HG03521 (cell line): Measurements from ENCODE around the gene PRKG1.
"Not testable (repeated sequence)": the region's sequence is repeated elsewhere in the genome, so short reads cannot be mapped to it uniquely, and the experiment has no call there.

Experiments used
- ATAC-seq: cut with Tn5 transposase; IDR thresholded peaks from one replicate; pipeline ENCODE4 v1.9.1; 2021; ENCODE audit warnings: mild to moderate bottlenecking, moderate library complexity; ENCODE audit not compliant: unreplicated experiment

The PRKG1 gene

DNA sequence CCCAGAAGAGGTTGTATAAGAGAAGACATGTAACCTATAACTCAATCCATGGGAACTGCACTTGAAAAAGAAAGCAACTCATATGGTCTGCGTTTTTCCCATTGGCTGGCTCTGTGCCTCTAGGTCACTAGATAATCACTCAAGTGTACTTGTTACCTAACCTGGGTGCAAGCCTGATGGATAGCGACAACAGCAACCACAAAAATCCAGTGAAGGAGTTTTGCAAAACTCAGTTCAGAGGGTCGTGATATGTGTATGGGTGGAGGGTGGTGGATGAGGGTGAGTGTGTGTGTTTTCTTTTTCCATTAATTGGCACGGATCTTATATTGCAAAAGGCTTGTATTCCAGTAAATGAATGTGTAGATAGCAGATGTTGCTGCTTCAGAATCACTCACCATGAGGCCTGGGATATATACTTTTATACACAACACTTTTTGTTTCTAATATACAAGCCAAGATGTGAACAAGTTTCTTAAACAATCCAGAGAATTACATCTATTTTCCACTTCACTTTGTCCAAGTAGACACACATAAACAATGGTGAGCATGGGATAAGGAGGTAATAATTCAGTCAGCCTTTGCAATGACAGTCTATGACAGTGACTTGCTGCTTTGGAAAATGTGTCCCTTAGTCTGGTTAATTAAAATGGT lies 952.9 kb downstream of the PRKG1 start:
- no peak for ATAC-seq

DNA sequence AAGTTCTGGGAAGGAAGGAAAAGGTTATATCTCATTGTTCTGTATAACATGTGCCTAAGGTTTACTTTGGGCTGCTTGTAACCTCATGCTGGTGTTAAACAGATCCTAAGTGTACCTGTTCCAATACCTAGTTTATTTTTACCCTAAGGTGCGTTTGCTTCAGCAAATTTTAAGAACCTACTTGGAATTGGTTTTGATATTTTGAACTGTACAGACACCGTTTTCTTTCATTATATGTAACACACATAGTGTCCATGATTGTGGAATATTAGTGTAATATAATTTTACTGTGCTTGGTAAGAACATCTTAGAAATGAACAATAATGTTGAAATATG lies 954.2 kb downstream of the PRKG1 start:
- ATAC-seq: no peak

DNA sequence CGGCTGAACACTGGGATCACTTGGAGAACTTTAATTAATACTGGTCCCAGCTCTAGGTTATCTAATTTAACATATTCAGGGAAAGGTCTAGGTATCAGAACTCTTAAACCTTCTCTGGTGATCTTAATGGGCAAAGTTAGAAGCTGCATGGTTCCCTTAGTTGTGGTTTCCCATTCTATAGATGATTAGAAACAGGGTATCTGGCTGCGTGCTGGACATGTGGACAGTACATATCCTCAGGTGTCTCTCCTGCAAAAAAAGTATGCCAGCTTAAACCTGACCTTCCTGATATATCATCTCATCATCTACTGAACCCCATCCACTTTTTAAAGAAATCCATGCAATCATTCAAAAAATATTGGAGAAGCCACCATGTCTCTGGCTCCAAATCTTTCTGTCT lies 955.3 kb downstream of the PRKG1 start:
- no peak for ATAC-seq

DNA sequence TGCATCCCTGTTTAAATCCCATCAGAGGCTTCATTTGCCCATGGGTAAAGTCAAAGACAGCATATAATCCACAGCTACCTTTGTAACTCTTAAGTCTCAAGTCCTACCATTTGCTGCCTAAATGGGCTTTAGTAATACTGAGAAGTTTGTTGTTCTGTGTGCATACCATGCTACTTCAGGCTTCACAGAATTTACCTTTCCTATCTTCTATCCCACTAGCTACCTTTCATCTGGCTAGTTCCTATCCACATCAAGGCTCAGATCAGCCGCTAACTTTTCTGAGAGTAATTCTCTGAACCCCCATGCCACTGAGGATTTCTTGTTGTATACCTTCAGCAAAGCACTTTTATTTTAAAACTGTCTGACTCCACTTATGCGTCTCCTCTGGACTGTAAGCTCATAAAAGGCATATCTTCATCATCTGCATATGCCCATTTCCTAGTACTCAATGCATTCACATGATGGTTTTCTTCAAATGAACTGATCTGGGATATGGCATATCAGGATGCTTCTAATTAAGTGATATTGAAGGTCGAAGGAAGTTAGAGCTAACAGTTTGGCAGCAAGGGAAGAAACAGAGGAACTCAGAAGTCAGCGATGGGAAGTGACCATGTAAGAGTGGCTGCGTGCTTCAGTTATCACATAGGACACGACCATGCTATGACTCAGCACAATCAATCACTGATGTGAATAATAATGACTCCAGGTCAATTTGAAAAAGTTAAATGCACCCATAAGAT lies 955.9 kb downstream of the PRKG1 start:
- no peak for ATAC-seq

DNA sequence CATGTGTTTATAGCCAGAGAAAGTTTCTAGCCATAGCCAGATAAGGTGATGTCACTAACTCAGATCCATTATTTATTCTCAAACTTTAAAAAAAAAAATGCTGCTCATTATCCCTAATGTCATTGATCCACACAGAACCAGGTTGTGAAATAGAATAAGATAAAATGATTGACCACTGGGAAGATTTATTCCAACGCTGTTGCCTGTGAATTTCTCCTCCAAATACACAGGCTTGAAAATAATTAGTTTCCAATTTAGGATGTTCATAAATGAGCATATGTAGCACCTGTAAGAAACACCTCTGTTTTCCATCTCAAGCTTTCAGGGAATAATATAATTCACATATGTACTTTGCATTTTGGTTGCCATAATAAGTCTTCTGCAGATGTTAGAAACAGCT lies 956.7 kb downstream of the PRKG1 start:
- ATAC-seq: no peak

DNA sequence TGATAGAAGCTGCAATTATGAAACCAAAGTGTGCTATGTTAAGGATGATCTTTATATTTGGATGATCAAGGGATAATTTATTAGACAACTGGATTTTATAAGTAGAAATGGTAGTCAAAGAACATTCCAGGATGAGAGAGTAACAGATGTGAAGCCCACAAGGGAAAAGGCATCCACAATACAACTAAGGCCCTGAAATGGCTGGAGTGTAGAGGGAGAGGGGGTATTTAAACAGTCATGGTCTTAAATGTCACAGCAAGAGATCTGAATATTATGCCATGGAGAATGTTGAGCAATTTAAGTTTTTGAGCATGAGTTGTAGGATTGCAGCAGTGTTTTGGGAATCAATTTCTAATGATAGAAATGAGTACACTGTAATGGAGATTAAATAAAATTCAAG lies 957.5 kb downstream of the PRKG1 start:
- ATAC-seq: no peak

DNA sequence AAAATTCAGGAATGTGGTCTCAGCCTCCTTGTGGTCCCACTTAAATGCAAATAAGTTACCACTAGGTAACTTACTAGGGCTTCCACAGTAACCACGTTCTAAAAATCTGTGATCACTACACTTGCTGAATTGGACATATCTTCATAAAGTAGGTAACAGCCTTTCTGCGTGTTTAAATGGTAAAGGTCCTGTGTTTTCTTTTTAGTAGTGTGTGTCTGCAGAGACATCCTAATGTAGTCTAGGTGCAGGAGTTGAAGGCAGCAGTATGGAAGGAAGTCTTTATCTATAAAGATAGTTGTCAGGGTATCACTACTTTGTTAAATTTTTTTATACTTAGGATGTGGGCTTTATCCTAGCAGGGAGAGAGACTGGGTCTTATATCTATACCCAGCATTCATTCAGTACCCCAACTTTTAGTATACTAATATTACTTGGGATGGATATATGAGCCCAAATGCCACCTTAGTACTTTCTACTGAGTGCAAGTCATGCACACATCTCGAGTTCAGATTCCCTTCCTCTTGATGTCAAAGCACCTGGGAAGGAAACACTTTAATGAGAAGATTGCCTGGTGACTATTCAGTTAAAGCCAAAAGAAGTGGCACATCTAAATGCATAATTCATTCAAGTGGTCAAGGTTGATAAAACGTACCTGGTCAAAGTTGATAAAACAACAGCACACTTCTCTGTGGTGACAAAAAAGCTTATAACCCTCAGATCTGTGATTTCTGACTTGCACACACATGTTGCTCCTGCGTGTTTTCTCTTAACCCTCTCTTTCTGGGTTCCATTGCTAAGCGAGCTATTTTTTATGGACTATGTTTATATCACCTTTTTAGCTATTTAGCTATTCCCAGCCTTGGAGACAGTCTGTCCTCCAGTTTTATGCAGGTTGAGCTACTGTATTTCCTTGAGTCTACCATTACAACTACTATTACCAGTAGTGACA lies 958.7 kb downstream of the PRKG1 start:
- no peak for ATAC-seq

DNA sequence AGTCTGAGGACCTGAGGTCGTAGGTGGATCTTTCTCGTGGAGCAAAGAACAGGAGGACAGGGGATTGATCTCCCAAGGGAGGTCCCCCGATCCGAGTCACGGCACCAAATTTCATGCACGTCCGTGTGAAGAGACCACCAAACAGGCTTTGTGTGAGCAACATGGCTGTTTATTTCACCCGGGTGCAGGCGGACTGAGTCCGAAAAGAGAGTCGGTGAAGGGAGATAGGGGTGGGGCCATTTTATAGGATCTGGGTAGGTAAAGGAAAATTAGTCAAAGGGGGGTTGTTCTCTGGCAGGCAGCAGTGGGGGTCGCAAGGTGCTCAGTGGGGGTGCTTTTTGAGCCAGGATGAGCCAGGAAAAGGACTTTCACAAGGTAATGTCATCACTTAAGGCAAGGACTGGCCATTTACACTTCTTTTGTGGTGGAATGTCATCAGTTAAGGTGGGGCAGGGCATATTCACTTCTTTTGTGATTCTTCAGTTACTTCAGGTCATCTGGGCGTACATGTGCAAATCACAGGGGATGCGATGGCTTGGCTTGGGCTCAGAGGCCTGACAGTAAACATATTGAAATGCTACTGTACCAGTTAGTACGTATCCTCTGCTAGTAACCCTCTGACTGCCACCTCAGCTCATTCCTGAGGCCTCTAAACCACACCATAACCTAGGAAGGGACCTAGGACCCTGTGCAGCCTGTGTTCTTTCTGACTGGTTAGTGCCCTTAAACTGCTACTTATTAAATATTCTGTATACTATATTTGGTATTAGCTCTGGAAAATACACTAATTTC lies 964.9 kb downstream of the PRKG1 start:
- not testable (repeated sequence) for ATAC-seq

DNA sequence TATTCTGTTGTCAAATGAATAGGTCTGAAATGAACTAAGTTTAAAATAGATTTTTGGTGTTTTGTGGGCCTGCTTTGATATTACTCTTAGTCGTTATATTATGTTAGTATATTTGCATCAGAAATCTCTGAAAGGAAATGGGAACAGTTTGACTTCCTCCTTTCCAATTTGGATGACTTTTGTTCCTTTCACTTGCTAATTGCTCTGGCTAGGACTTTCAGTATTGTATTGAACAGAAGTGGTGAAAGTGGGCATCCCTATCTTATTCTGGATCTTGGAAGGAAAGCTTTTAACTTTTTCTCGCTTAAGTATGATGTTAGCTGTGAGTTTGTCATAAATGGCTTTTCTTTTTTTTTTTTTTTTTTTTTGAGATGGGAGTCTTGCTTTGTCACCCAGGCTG lies 966.2 kb downstream of the PRKG1 start:
- no peak for ATAC-seq

DNA sequence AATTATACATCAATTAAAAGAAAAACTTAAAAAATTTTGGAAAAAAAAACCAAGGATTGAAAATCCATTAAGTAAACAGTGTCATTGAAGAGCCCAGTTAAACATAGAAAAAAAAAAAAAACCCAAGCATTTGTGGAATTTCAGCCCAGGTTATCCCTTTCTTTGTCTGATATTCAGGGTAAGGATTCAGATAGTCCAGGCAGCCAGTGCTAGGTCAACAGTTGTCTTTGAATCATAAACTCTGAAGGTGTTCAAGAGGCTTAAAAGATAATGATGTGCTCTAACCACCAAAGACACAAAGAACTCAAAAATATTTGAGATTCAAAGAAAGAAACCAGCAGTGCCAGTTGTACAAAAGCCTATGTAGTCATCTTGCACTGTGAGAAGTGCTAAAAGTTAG lies 969.5 kb downstream of the PRKG1 start:
- ATAC-seq: no peak

DNA sequence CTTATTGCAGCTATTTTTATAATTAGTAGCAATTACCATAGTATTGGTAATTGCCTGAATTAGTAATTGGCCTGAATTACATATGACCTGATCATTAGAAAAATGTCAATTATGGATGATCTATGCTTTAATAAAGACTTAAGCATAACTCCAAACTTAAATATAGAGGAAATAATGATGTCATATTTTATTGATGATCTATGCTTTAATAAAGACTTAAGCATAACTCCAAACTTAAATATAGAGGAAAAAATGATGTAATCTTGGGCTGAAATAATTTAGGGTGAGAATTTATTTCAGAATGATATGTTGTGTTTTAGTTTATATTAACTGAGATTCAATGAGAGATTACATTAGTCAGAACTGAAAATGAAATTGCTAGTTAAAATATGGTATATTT lies 973.8 kb downstream of the PRKG1 start:
- ATAC-seq: no peak

DNA sequence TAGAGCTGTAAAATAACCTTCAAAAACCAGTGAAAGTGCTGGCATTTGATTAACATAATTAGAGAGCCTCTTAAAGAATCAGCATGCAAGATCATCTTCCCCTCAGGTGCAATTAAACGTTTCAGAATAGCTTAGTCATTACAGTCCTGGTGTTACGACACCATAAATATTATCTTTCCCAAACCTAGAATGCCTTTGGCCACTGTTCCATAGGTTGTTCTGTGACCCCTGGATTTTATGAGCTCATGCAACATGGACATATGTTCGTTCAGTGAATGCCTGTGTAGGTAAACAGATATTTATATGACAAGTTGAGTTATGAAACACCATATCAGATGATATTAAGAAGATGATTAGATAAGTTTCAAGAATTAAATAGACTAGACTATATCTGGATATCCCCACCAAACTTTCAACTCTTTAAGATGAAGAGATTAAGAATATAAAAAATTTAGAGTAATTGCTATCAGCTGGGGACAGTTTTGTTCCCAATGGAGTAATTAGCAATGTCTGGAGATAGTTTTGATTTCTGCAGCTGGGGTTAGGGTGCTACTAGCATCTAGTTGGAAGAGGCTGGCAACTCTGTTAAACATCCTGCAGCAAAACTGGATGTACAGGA lies 976.3 kb downstream of the PRKG1 start:
- no peak for ATAC-seq

DNA sequence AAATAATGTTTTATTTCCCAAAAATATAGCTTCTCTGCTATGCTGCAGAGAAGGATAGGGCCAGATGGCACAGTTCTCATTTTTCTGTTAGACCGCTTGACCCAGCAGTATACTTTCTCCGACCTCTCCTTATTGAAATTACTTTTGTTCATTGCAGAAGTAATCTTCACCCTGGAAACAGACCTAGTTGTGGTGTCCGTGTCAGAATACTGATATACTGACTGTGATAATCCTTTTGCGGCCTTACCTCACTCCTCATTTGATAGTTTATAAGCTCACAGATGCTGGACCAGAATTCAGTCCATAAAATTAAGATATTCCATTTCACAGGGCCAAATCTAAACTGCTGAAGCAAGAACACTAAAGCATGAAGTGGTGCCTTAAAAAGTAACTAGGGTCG lies 979.2 kb downstream of the PRKG1 start:
- ATAC-seq: no peak

DNA sequence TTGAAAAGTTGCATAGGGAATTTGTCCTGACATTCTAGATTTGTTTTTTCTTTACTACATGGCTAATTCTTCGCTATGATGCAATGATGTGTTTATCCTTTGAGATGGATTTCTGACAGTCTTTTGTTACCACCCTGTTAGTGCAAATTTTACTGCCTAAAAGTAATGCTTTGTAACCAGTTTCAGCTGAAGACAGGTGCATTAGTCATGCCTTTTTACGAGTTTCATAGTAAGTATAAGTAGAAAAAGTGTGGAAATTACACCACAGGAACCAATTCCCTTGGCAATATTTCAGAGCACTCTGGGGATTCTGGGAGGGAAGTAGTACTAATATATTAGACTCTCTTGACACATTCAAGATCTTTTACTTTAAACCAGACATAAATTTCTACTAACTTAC lies 982.0 kb downstream of the PRKG1 start:
- ATAC-seq: no peak

DNA sequence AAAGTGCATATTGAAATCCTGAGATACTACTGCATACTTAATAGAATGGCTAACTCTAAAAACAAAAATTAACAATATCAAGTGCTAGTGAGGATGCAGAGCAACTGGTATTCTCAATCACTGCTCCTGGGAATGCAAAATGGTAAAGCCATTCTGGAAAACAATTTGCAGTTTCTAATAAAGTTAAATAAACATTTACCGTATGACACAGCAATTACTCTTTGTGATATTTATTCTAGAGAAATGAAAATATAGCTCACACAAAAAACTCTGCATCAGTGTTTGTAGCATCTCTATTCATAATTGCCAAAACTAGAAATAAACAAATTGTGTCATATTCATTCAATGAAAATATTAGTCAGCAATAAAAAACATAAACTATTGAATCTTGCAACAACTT lies 984.8 kb downstream of the PRKG1 start:
- ATAC-seq: no peak

DNA sequence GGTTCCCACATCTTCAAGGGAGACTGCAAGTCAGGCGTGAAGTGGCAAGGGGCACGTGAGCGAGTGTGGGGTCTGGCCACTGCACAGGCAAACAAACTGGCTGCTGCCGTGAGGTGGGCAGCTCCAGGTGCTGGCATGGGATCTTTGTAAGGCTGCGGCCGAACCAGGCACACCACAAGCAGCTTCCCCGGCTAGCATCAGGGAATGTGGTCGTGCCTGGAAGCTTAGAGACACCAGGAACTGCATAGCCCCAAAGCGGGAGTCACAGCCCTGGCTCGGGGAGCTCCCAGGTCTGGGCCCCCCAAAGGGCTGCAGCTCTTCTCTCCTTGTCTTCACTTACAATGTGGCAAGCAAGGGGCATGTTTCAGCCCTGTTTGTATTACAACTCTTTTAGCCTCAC lies 988.9 kb downstream of the PRKG1 start:
- no peak for ATAC-seq

DNA sequence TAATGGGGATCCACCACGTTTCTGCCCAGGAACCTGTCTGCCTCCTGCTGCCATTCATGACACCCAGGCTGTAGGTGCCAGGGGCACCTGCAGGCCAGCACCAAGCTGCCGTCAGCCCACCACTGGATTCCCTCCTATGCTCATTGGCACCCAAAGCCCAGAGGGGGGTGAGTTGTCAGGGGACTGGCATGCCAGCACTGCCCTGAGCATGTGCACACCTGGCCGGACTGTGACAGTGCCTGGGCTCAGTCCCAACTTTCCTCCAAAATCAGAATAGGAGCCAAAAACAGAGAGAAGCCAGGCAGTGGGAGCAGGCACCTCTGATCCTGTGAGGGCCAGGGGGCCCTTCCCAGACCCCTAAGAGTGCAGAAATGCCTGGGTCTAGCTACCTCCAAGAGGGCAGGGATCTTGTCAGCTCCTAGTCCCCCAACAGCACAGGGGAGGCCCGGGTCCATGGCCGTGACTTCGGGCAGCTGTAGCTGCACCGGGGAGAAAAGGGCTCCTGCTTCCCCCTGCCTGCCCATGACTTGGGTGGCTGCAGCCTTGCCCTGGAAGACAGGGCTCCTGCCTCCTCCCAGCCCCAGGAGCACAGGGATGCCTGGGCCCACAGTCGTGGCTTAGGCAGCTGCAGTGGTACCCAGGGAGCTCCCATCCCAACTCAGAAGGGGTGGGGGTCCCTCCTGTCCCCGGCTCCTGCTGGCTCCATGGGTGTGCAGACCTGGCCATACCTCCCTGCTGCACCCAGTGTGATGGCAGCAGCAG lies 990.0 kb downstream of the PRKG1 start:
- no peak for ATAC-seq

DNA sequence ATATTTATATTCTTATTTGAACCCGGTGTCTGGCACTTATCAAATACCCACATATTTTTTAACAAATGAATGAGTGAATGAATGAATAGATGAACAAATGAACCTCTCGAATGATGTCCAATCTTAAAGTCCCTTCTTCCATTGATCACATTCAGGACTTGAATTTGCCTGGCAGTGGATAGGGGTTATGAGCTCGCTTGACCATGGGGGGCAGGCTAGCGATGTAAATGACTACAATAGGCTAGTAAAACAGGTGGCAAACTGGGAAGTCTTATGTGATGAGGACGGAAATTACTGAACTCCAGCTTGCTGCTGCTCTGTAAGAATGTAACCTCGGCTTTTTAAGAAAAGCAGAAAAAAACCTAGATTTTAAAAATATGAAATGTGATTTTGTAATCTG lies 992.1 kb downstream of the PRKG1 start:
- no peak for ATAC-seq

DNA sequence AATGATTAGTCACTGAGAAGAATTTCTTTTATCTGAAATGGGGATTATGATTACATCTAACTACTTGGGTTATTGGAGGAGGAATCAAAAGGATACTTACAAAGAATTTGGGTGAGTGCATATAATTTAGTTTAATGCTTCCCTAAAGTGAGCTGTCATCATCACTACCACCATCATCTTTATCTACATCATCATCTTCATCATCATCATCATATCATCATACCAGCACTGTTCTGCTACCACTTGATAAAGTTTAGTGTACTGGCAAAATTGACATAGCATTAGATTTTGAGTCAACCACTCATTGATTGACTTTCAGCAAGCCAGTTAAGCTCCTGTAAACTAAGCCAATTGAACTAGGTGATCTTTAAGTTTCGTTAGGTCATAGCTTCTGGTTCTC lies 994.2 kb downstream of the PRKG1 start:
- ATAC-seq: no peak

DNA sequence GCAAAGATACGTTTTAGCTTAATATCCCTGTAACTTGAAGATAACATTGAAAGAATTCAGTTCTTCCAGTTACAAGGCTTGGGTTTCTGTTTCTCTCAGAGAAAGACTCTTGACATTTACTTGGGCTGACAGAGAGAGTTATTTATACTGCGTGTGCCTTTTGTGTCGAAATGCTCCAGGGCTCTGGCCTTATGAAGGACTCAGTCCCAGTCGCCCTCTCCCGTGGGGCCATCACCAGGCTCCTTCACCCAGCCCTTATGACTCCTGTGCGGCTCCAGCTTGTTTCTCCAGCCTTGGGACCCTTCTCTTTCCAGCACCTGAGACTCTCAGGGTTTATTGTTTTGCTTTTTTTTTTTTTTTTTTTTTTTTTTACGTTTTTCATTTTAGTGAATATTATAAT lies 997.5 kb downstream of the PRKG1 start:
- no peak for ATAC-seq
